Stromal cell of bone marrow (primary cell): ENCODE data around the gene FAM174C.

Source experiments
- DNase-seq: peaks from one replicate; pipeline ENCODE4 v3.0.0-alpha.2; 2012; ENCODE audit warnings: low read depth

FAM174C gene

GRCh38 chr19:1273263-1274041 lies 1.9 kb upstream of the FAM174C start:
- DNase-seq, result no peak

- DNase-seq, result no peak
Observed at GRCh38 chr19:1274081-1274851, 1.1 kb upstream of the FAM174C start.

- no peak for DNase-seq
Observed at GRCh38 chr19:1274852-1275259, 474 bp upstream of the FAM174C start.

GRCh38 chr19:1275976-1276627 lies 772 bp downstream of the FAM174C start:
- no peak for DNase-seq

- no peak for DNase-seq
Observed at GRCh38 chr19:1276628-1277022, 1.3 kb downstream of the FAM174C start.

GRCh38 chr19:1277061-1277460 lies 1.7 kb downstream of the FAM174C start:
- no peak for DNase-seq

- DNase-seq, result no peak
Observed at GRCh38 chr19:1278074-1278473, 2.7 kb downstream of the FAM174C start.

GRCh38 chr19:1278713-1279660 lies 3.7 kb downstream of the FAM174C start:
- no peak for DNase-seq

- DNase-seq, result peak; percentile 54
Observed at GRCh38 chr19:1279782-1280341, 4.5 kb downstream of the FAM174C start.

- no peak for DNase-seq
Observed at GRCh38 chr19:1280636-1281568, 5.6 kb downstream of the FAM174C start.

GRCh38 chr19:1281569-1282287 lies 6.4 kb downstream of the FAM174C start:
- no peak for DNase-seq

GRCh38 chr19:1282588-1283206 lies 7.4 kb downstream of the FAM174C start:
- no peak for DNase-seq

GRCh38 chr19:1283207-1283916 lies 8.0 kb downstream of the FAM174C start:
- DNase-seq, result no peak

- no peak for DNase-seq
Observed at GRCh38 chr19:1283917-1284292, 8.6 kb downstream of the FAM174C start.

- no peak for DNase-seq
Observed at GRCh38 chr19:1284293-1284978, 9.1 kb downstream of the FAM174C start.

GRCh38 chr19:1284979-1285736 lies 9.8 kb downstream of the FAM174C start:
- DNase-seq, result no peak

GRCh38 chr19:1285737-1286360 lies 10.5 kb downstream of the FAM174C start, which contains the start of gene EFNA2:
Gene EFNA2, plus strand, starts transcription at chr19:1285873. Its CDS starts 296 bp downstream, at chr19:1286169.
- DNase-seq, result no peak
